ENCODE measurements around the gene GIMAP5.

Gene GIMAP5

GRCh38 chr7:150790416-150791075 lies 53.3 kb downstream of the GIMAP5 start:
- in situ Hi-C loops (cut with HindIII; ENCODE audit: low pct_ligation_motif_present, low pct_unique_long_range_greater_than_20kb, low sequenced_read_pairs) = no loop called here
- DNase-seq = no peak

- DNase-seq = no peak
- in situ Hi-C loops (cut with HindIII; ENCODE audit: low pct_ligation_motif_present, low pct_unique_long_range_greater_than_20kb, low sequenced_read_pairs) = no loop called here
These were observed 54.1 kb downstream of the GIMAP5 start for GRCh38 chr7:150791304-150791703.

- no peak for DNase-seq
- in situ Hi-C loops (cut with HindIII; ENCODE audit: low pct_ligation_motif_present, low pct_unique_long_range_greater_than_20kb, low sequenced_read_pairs) = no loop called here
These were observed 54.7 kb downstream of the GIMAP5 start for GRCh38 chr7:150791746-150792452.
